H1 (cell line): ENCODE measurements around the gene CEP250. TPM values are rescaled to one million over a fixed set of nuclear protein-coding genes. Genes with fewer than 3 reads are reported as not detected.

Experiments used
- CTCF ChIA-PET: fragments of 300-600 bp; sonication (Branson Sonifier 250); formaldehyde crosslinking; loops from one replicate; lab custom pipeline; 2021; ENCODE audit not compliant: partially characterized antibody; lab: Charles Lee
- POLR2A ChIA-PET: fragments of 300-600 bp; sonication (Branson Sonifier 250); formaldehyde crosslinking; loops from one replicate; lab custom pipeline; 2021; ENCODE audit warnings: inconsistent platforms; ENCODE audit not compliant: partially characterized antibody; lab: Charles Lee
- DNase-seq, 2 experiments: peaks; one replicate each; pipeline versions ENCODE4 v3.0.0 to v3.0.0-alpha.2; 2010 to 2022; ENCODE audit warnings: low spot score in 2 of 2, low read depth in 1 of 2, mixed read lengths in 1 of 2
- FAIRE-seq: peaks from 2 replicates; lab custom pipeline; 2011; peaks lifted over from hg19 to GRCh38; lab: Jason Lieb, UNC
- H2AFZ ChIP-seq: 2 replicates; pipeline ENCODE4 v1.8.1; 2012; ENCODE audit warnings: low read length, inconsistent platforms
- H2AK5ac ChIP-seq: 2 replicates; pipeline ENCODE4 v1.6.1; 2013; ENCODE audit warnings: low read depth, low read length
- H2BK120ac ChIP-seq: replicated peaks from 2 replicates; pipeline ENCODE3; 2013; ENCODE audit warnings: low read depth, low read length, inconsistent platforms
- H2BK12ac ChIP-seq: 2 replicates; pipeline ENCODE4 v1.6.1; 2013; ENCODE audit warnings: low read depth, low read length
- H2BK15ac ChIP-seq: 2 replicates; pipeline ENCODE4 v1.6.1; 2013; ENCODE audit warnings: low read length
- H2BK20ac ChIP-seq: 2 replicates; pipeline ENCODE4 v1.6.1; 2013; ENCODE audit warnings: low read length
- H2BK5ac ChIP-seq: 2 replicates; pipeline ENCODE4 v1.6.1; 2013; ENCODE audit warnings: low read depth, low read length
- H3K14ac ChIP-seq: 2 replicates; pipeline ENCODE4 v1.6.1; 2013; ENCODE audit warnings: inconsistent platforms; ENCODE audit not compliant: insufficient read length
- H3K18ac ChIP-seq: 2 replicates; pipeline ENCODE4 v1.6.1; 2013; ENCODE audit warnings: low read length; ENCODE audit errors: extremely low read depth
- H3K23ac ChIP-seq: 2 replicates; pipeline ENCODE4 v1.6.1; 2013; ENCODE audit warnings: inconsistent platforms; ENCODE audit not compliant: insufficient read length
- H3K23me2 ChIP-seq: 2 replicates; pipeline ENCODE4 v1.6.1; 2013; ENCODE audit warnings: low read depth, low read length
- H3K27ac ChIP-seq: 2 replicates; pipeline ENCODE4 v1.6.1; 2011; ENCODE audit warnings: low read depth, low read length, inconsistent platforms
- H3K27me3 ChIP-seq, 4 experiments: replicated peaks in 1 of 4; 1 replicate in 1 of 4; 2 replicates in 3 of 4; pipeline versions ENCODE4 v1.6.1 to v1.8.1; 2011 to 2013; ENCODE audit warnings: low read length in 3 of 4, mild to moderate bottlenecking in 3 of 4, inconsistent platforms in 2 of 4, mixed read lengths in 2 of 4, moderate library complexity in 1 of 4; ENCODE audit not compliant: control insufficient read depth in 3 of 4, insufficient read depth in 3 of 4; ENCODE audit errors: extremely low read depth in 1 of 4
- H3K36me3 ChIP-seq, 4 experiments: 2 replicates each; pipeline versions ENCODE4 v1.6.1 to v1.8.1; 2011 to 2013; ENCODE audit warnings: mild to moderate bottlenecking in 4 of 4, low read length in 3 of 4, moderate library complexity in 2 of 4, control low read depth in 1 of 4, inconsistent platforms in 1 of 4; ENCODE audit not compliant: insufficient read depth in 4 of 4, control insufficient read depth in 2 of 4
- H3K4ac ChIP-seq: replicated peaks from 2 replicates; pipeline ENCODE3; 2013; ENCODE audit warnings: low read length, low read depth, mixed read lengths, inconsistent platforms; ENCODE audit not compliant: insufficient read length
- H3K4me1 ChIP-seq, 4 experiments: replicated peaks in 1 of 4; 1 replicate in 1 of 4; 2 replicates in 3 of 4; pipeline versions ENCODE4 v1.6.1 to v1.8.1; 2011 to 2013; ENCODE audit warnings: low read length in 3 of 4, inconsistent platforms in 2 of 4, mixed read lengths in 1 of 4; ENCODE audit not compliant: insufficient read depth in 4 of 4, control insufficient read depth in 3 of 4
- H3K4me2 ChIP-seq, 2 experiments: 2 replicates each; pipeline versions ENCODE4 v1.6.1 to v1.8.1; 2011 to 2013; ENCODE audit warnings: low read depth in 2 of 2, low read length in 2 of 2, control low read depth in 1 of 2, inconsistent platforms in 1 of 2, mild to moderate bottlenecking in 1 of 2; ENCODE audit not compliant: insufficient read depth in 1 of 2
- H3K4me3 ChIP-seq, 4 experiments: fragments of 200-600, 300-600 bp in 1 of 4; sonication (generic), shearing (Covaris generic), sonication (Bioruptor Twin) in 1 of 4; 2 replicates each; pipeline versions ENCODE4 v1.5.1 to v1.8.1; 2011 to 2016; ENCODE audit warnings: low read length in 4 of 4, low read depth in 3 of 4, control low read depth in 2 of 4, inconsistent platforms in 2 of 4, mild to moderate bottlenecking in 2 of 4, mixed read lengths in 1 of 4, moderate library complexity in 1 of 4; ENCODE audit not compliant: insufficient read depth in 2 of 4; ENCODE audit errors: extremely low read depth in 1 of 4
- H3K56ac ChIP-seq: replicated peaks from 2 replicates; pipeline ENCODE3; 2013; ENCODE audit warnings: low read depth, mild to moderate bottlenecking, mixed read lengths, low read length, inconsistent platforms; ENCODE audit not compliant: insufficient read length
- H3K79me1 ChIP-seq: 2 replicates; pipeline ENCODE4 v1.6.1; 2013; ENCODE audit warnings: low read depth, low read length, control low read depth
- H3K79me2 ChIP-seq, 2 experiments: 2 replicates each; pipeline versions ENCODE4 v1.6.1 to v1.8.1; 2012 to 2013; ENCODE audit warnings: low read length in 2 of 2, mild to moderate bottlenecking in 2 of 2, inconsistent platforms in 1 of 2; ENCODE audit not compliant: insufficient read depth in 2 of 2, control insufficient read depth in 1 of 2
- H3K9ac ChIP-seq, 4 experiments: replicated peaks in 1 of 4; 1 replicate in 1 of 4; 2 replicates in 3 of 4; pipeline versions ENCODE4 v1.6.1 to v1.8.1; 2011 to 2013; ENCODE audit warnings: low read depth in 3 of 4, low read length in 3 of 4, control low read depth in 2 of 4, mild to moderate bottlenecking in 2 of 4, moderate library complexity in 2 of 4, inconsistent platforms in 1 of 4; ENCODE audit errors: extremely low read depth in 1 of 4
- H3K9me3 ChIP-seq, 2 experiments: 2 replicates each; pipeline versions ENCODE4 v1.6.1 to v1.8.1; 2012 to 2013; ENCODE audit warnings: mild to moderate bottlenecking in 2 of 2, moderate library complexity in 2 of 2, control low read depth in 1 of 2, inconsistent platforms in 1 of 2, low read depth in 1 of 2, low read length in 1 of 2, mixed read lengths in 1 of 2; ENCODE audit not compliant: insufficient read depth in 2 of 2
- H4K20me1 ChIP-seq, 2 experiments: replicated peaks in 1 of 2; 2 replicates each; pipeline versions ENCODE3 to v1.8.1; 2011 to 2013; ENCODE audit warnings: inconsistent platforms in 2 of 2, low read length in 2 of 2, mild to moderate bottlenecking in 1 of 2; ENCODE audit not compliant: insufficient read depth in 2 of 2, control insufficient read depth in 1 of 2
- H4K5ac ChIP-seq: 2 replicates; pipeline ENCODE4 v1.6.1; 2013; ENCODE audit warnings: low read length, low read depth, mixed read lengths, inconsistent platforms; ENCODE audit not compliant: insufficient read length
- H4K8ac ChIP-seq: 2 replicates; pipeline ENCODE4 v1.8.0; 2013; ENCODE audit warnings: mild to moderate bottlenecking, moderate library complexity, low read length, inconsistent platforms; ENCODE audit not compliant: insufficient read depth; ENCODE audit errors: extremely low read depth
- H4K91ac ChIP-seq: replicated peaks from 2 replicates; pipeline ENCODE3; 2013; ENCODE audit warnings: low read length, mixed read lengths, inconsistent platforms; ENCODE audit not compliant: insufficient read length
- BCL11A ChIP-seq, 2 experiments: IDR thresholded peaks; one replicate each; pipeline ENCODE4 v1.6.1; 2011; ENCODE audit warnings: low read depth in 2 of 2, low read length in 2 of 2, mild to moderate bottlenecking in 2 of 2
- BRCA1 ChIP-seq: IDR thresholded peaks from 2 replicates; pipeline ENCODE4 v1.6.1; 2012; ENCODE audit warnings: low read depth, low read length, improper control_type of control experiment
- CBX5 ChIP-seq: fragments of 300-800, 300-1000 bp; sonication (generic); IDR thresholded peaks from 2 replicates; pipeline ENCODE4 v1.7.1; 2016; ENCODE audit warnings: antibody characterized with exemption, low read length, low read depth
- HDAC6 ChIP-seq: IDR thresholded peaks from one replicate; pipeline ENCODE4 v1.7.1; 2012; ENCODE audit warnings: low read depth, mild to moderate bottlenecking, inconsistent platforms, low read length, moderate library complexity
- JUN ChIP-seq: IDR thresholded peaks from 2 replicates; pipeline ENCODE4 v1.6.1; 2011; ENCODE audit warnings: low read depth, mild to moderate bottlenecking, improper control_type of control experiment, low read length
- KDM4A ChIP-seq: IDR thresholded peaks from one replicate; pipeline ENCODE4 v1.7.1; 2012; ENCODE audit warnings: low read depth, mild to moderate bottlenecking, moderate library complexity, low read length, inconsistent platforms; ENCODE audit not compliant: severe bottlenecking
- NANOG ChIP-seq: IDR thresholded peaks from 2 replicates; pipeline ENCODE4 v1.6.1; 2011; ENCODE audit warnings: low read length, low read depth, mild to moderate bottlenecking, inconsistent platforms; ENCODE audit not compliant: insufficient read depth, poor library complexity, severe bottlenecking
- POLR2A ChIP-seq, 2 experiments: IDR thresholded peaks; 1 replicate in 1 of 2; 2 replicates in 1 of 2; pipeline ENCODE4 v1.6.1; 2011; ENCODE audit warnings: low read depth in 2 of 2, low read length in 2 of 2, mild to moderate bottlenecking in 2 of 2; ENCODE audit errors: control extremely low read depth in 1 of 2
- SIN3A ChIP-seq, 2 experiments: IDR thresholded peaks in 1 of 2; conservative IDR thresholded peaks in 1 of 2; 2 replicates each; pipeline ENCODE4 v1.6.1; 2011 to 2012; ENCODE audit warnings: low read length in 2 of 2, improper control_type of control experiment in 1 of 2, low read depth in 1 of 2, mild to moderate bottlenecking in 1 of 2
- SIRT6 ChIP-seq: IDR thresholded peaks from one replicate; pipeline ENCODE4 v1.7.1; 2012; ENCODE audit warnings: low read length, inconsistent platforms
- SP2 ChIP-seq: IDR thresholded peaks from 2 replicates; pipeline ENCODE4 v1.6.1; 2012; ENCODE audit warnings: mild to moderate bottlenecking, low read length, inconsistent platforms
- TAF1 ChIP-seq: IDR thresholded peaks from 2 replicates; pipeline ENCODE4 v1.6.1; 2011; ENCODE audit warnings: mild to moderate bottlenecking, low read depth, low read length
- TAF7 ChIP-seq: optimal IDR thresholded peaks from 2 replicates; pipeline ENCODE3; 2011; ENCODE audit warnings: low read depth, mild to moderate bottlenecking, inconsistent platforms, low read length, moderate library complexity, borderline replicate concordance
- TBP ChIP-seq: IDR thresholded peaks from 2 replicates; pipeline ENCODE4 v1.6.1; 2011; ENCODE audit warnings: low read depth, low read length, improper control_type of control experiment
- WGBS, 2 experiments: shearing (Covaris generic) in 1 of 2; methylation state at CpG; one replicate each; pipeline versions ENCODE4 v1.1.6 to v1.1.7; 2013 to 2015; ENCODE audit warnings: low lambda C conversion rate in 2 of 2, mixed read lengths in 2 of 2, inconsistent platforms in 1 of 2, low coverage in 1 of 2, missing lambda C conversion rate in 1 of 2; ENCODE audit not compliant: insufficient replicate concordance in 2 of 2, insufficient coverage in 1 of 2, insufficient read length in 1 of 2; ENCODE audit errors: extremely low coverage in 1 of 2, missing lambda C conversion rate in 1 of 2; 5-methylcytosine and 5-hydroxymethylcytosine counted together
- polyA plus RNA-seq, 7 experiments: library from polyadenylated mRNA; depleted of rRNA in 3 of 7; stranded (reverse) in 5 of 7; unstranded in 2 of 7; fragments of >200 nt in 5 of 7; fragments of 200-250 nt in 2 of 7; gene quantifications; 1 replicate in 5 of 7; 2 replicates in 1 of 7; 4 replicates in 1 of 7; pipeline versions ENCODE4 v1.2.1 to v1.2.3, GENCODE V29; 2011 to 2013; ENCODE audit warnings: missing spikeins in 2 of 7, mixed read lengths in 2 of 7
- total RNA-seq: library from RNA; stranded (reverse); fragmentation: NEBNext Ultra II Directional; extraction: Animal tissue kit (Norgen Biotek cat#: 25700); gene quantifications from 2 replicates; pipeline ENCODE4 v1.2.1, GENCODE V29; 2021
- TF ChIP-seq, protein P1 (sequence below): IDR thresholded peaks from 2 replicates; pipeline ENCODE4 v1.6.1; 2011; ENCODE audit warnings: low read depth, mild to moderate bottlenecking, low read length; ENCODE audit not compliant: insufficient read depth

Gene CEP250
- total and polyA plus RNA-seq, 2 of the 8 experiments (the other 6 are each of a cell fraction or from before 2014, with no cell fraction given), result 2.6 to 33.7 TPM

GRCh38 chr20:35444226-35444625 lies 11.2 kb upstream of the CEP250 start:
- Histone ChIP-seq H3K27ac (no peak overlapping the region), H2BK12ac (no peak overlapping the region), H3K79me1 (no peaks in the 10 kb centered on the region), H4K20me1 (no peaks in the 10 kb centered on the region), H3K56ac (no peak overlapping the region), H3K4ac (no peak overlapping the region), H3K27me3 (no peaks in the 10 kb centered on the region), H2AFZ (no peak overlapping the region), H4K8ac (no peak overlapping the region), H3K23me2 (no peaks in the 10 kb centered on the region), H3K36me3 (no peaks in the 10 kb centered on the region), H3K4me2 (no peak overlapping the region), H3K23ac (no peak overlapping the region), H2AK5ac (no peak overlapping the region), H3K4me1 (no peaks in the 10 kb centered on the region), H4K91ac (no peak overlapping the region), H3K79me2 (no peaks in the 10 kb centered on the region), H3K9me3 (no peaks in the 10 kb centered on the region), H3K4me3 (no peak overlapping the region), H3K14ac (no peak overlapping the region), H3K18ac (no peak overlapping the region), H4K5ac (no peak overlapping the region), H3K9ac (no peak overlapping the region), H2BK20ac (no peak overlapping the region), H2BK15ac (no peak overlapping the region), H2BK120ac (no peak overlapping the region), H2BK5ac (no peak overlapping the region)
- ChIA-PET POLR2A (interaction anchor here (0.6 to 10.5 kb wide), 3 partner anchors 11 to 800 kb away, joined by 3 to 98 read pairs (median 4); partner anchors contain the start of gene CEP250), CTCF (interaction anchor here (1.1 to 4.2 kb wide), 6 partner anchors 13 to 549 kb away, joined by 3 to 15 read pairs (median 4); no protein-coding TSS in a partner anchor)
- no peak for FAIRE-seq
- no peak for DNase-seq
- WGBS, 2 experiments, result 86% methylated on average over 2 of the region's 2 CpGs; no CpG with 5 or more reads in 1 of the 2 experiments
- TF ChIP-seq POLR2A (IDR thresholded peaks at IDR 0.05; ENCODE audit: control extremely low read depth in 1 of 2, low read depth in 2 of 2, low read length in 2 of 2) (no peak), TAF7 (no peak), TAF1 (no peak), HDAC6 (no peak), JUN (no peak), NANOG (no peak), TBP (no peak), SIN3A (conservative IDR thresholded peaks at IDR 0.05 in 1 of 2, IDR thresholded peaks at IDR 0.05 in 1 of 2; ENCODE audit: low read depth in 1 of 2, low read length in 2 of 2) (no peak), SIRT6 (no peak), SP2 (no peak), BCL11A (IDR thresholded peaks at IDR 0.05; ENCODE audit: low read depth in 2 of 2, low read length in 2 of 2) (no peak), BRCA1 (no peak), KDM4A (no peak), CBX5 (no peak)
- TF ChIP-seq, protein P1, sequence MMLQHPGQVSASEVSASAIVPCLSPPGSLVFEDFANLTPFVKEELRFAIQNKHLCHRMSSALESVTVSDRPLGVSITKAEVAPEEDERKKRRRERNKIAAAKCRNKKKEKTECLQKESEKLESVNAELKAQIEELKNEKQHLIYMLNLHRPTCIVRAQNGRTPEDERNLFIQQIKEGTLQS, result no peak
